DOHH2 (cell line): ENCODE data around the gene PNCK.

ENCODE experiments used
- CTCF ChIP-seq: fragments of 200-600 bp; sonication (generic); IDR thresholded peaks from one replicate; pipeline ENCODE4 v1.5.1; 2014; ENCODE audit warnings: antibody characterized with exemption, mild to moderate bottlenecking, low read depth, low read length; ENCODE audit not compliant: poor library complexity, severe bottlenecking
- EZH2phosphoT487 ChIP-seq: fragments of 200-600 bp; sonication (generic); IDR thresholded peaks from 2 replicates; pipeline ENCODE4 v1.6.1; 2017; ENCODE audit warnings: borderline replicate concordance, mild to moderate bottlenecking, antibody characterized with exemption, low read length, moderate library complexity, mixed read lengths

GRCh38 chrX:153674219-153674851 is 722 bp upstream of the PNCK start:
- no peak for TF ChIP-seq CTCF
- TF ChIP-seq EZH2phosphoT487 = no peak
